Suprapubic skin (tissue), 4 donors: ENCODE data around the gene CTNNA3. TPM values are rescaled to one million over a fixed set of nuclear protein-coding genes. Genes with fewer than 3 reads are reported as not detected.

Experiments
- DNase-seq, 2 donors: peaks; one replicate each; pipeline ENCODE4 v3.0.0-alpha.2; 2019; ENCODE audit warnings: low spot score in 2 of 2
- H3K27ac ChIP-seq: fragments of 200-600 bp; sonication (generic); one replicate; pipeline ENCODE4 v1.5.1; 2019
- H3K27me3 ChIP-seq: fragments of 200-600 bp; sonication (generic); one replicate; pipeline ENCODE4 v1.5.1; 2019
- H3K36me3 ChIP-seq: fragments of 200-600 bp; sonication (generic); one replicate; pipeline ENCODE4 v1.5.1; 2019
- H3K4me1 ChIP-seq: fragments of 200-600 bp; sonication (generic); one replicate; pipeline ENCODE4 v1.5.1; 2019
- H3K4me3 ChIP-seq: fragments of 200-600 bp; sonication (generic); one replicate; pipeline ENCODE4 v1.5.1; 2019; ENCODE audit warnings: mild to moderate bottlenecking
- H3K9me3 ChIP-seq: fragments of 200-600 bp; sonication (generic); one replicate; pipeline ENCODE4 v1.5.1; 2019
- CTCF ChIP-seq, 2 donors: fragments of 200-600 bp in 1 of 2; fragments of 450-650 bp in 1 of 2; sonication (generic) in 1 of 2; IDR thresholded peaks; one replicate each; pipeline ENCODE4 v1.5.1; 2016 to 2019; ENCODE audit warnings: antibody characterized with exemption in 2 of 2, mild to moderate bottlenecking in 1 of 2, moderate library complexity in 1 of 2
- EP300 ChIP-seq: sonication (generic); formaldehyde crosslinking; IDR thresholded peaks from one replicate; pipeline ENCODE4 v1.6.1; 2017; ENCODE audit warnings: antibody characterized with exemption
- POLR2A ChIP-seq, 2 donors: fragments of 450-650 bp; IDR thresholded peaks; one replicate each; pipeline ENCODE4 v1.6.1; 2017; ENCODE audit warnings: antibody characterized with exemption in 2 of 2, mild to moderate bottlenecking in 2 of 2, moderate library complexity in 2 of 2
- POLR2AphosphoS5 ChIP-seq, 3 donors: sonication (generic); formaldehyde crosslinking; IDR thresholded peaks; one replicate each; pipeline ENCODE4 v1.6.1; 2017; ENCODE audit warnings: antibody characterized with exemption in 3 of 3
- WGBS: methylation state at CpG from one replicate; pipeline ENCODE4 v1.1.5; 2018; 5-methylcytosine and 5-hydroxymethylcytosine counted together
- total RNA-seq, 4 donors: library from RNA; depleted of rRNA; stranded (reverse); fragments of >200 nt; gene quantifications; one replicate each; pipeline ENCODE4 v1.1.0, GENCODE V29; 2016

The CTNNA3 gene
- total RNA-seq, 4 donors from 2014 or later: 0.08 to 0.29 (median 0.21) TPM

DNA sequence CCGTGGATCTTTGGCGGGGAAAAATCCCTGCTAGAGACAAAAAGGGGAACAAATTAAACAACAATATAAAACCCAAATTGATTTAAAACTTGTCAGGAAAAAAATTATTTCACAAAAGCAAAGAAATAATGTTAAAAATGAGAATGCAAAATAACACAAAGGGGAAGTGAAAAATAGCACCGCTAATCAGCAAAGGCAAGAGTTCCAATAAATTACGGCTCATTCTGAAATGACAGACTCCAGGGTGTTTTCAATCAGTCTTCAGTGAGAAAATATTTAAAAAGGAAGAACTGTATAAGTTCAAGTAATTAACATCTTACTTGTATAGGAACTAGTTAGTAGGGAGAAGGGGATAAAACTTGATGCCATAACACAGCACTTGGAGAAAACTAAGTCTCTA lies 433.3 kb downstream of the CTNNA3 start:
- Histone ChIP-seq H3K9me3 (no peaks in the 10 kb centered on the region), H3K27ac (no peak overlapping the region), H3K27me3 (no peaks in the 10 kb centered on the region), H3K4me1 (no peaks in the 10 kb centered on the region), H3K36me3 (no peaks in the 10 kb centered on the region), H3K4me3 (no peak overlapping the region)
- no peak for TF ChIP-seq EP300
- TF ChIP-seq CTCF (IDR thresholded peaks at IDR 0.05): no peak
- TF ChIP-seq POLR2A (IDR thresholded peaks at IDR 0.05): no peak
- no peak for TF ChIP-seq POLR2AphosphoS5 (IDR thresholded peaks at IDR 0.05)
- WGBS: 43% methylated on average over 4 of the region's 4 CpGs
- DNase-seq: no peak

GRCh38 chr10:67261300-67261797 lies 434.6 kb downstream of the CTNNA3 start:
- Histone ChIP-seq H3K4me1 (no peaks in the 10 kb centered on the region), H3K27me3 (no peaks in the 10 kb centered on the region), H3K36me3 (no peaks in the 10 kb centered on the region), H3K27ac (no peak overlapping the region), H3K9me3 (no peaks in the 10 kb centered on the region), H3K4me3 (no peak overlapping the region)
- 59% methylated on average over 3 of the region's 3 CpGs for WGBS
- no peak for DNase-seq
- TF ChIP-seq CTCF (IDR thresholded peaks at IDR 0.05): no peak

DNA sequence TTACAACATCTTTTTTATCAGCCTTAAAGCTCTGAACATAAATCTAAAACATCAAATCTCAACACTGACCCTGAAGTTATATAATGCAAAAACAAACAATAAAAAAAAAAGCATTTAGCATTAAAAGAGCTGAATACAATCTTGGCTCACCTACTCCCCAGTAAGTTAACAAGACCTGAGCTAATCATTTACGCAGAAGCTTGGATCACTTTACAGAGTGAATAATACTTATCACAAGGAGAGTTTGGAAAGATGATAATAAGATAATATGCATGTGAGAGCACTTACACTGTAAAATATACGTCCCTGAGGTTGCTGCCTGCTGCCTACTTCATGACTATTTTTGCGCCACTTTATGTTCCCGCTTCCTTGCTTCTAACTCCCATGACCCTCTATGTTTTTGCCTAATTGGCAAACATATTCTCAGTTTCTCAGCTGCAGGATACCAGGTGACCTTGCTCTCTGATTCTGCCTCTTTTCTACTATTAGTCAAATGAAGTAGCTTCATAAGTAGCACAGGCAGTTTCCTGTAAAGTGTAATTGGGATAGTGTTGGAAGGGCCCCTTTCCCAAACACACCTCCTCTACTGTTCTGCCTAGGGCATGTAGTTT lies 436.6 kb downstream of the CTNNA3 start:
- TF ChIP-seq CTCF (IDR thresholded peaks at IDR 0.05) (no peak), EP300 (no peak), POLR2A (IDR thresholded peaks at IDR 0.05) (no peak)
- Histone ChIP-seq H3K4me1 (no peaks in the 10 kb centered on the region), H3K27ac (no peak overlapping the region), H3K36me3 (no peaks in the 10 kb centered on the region), H3K9me3 (no peaks in the 10 kb centered on the region), H3K27me3 (no peaks in the 10 kb centered on the region), H3K4me3 (no peak overlapping the region)
- no peak for DNase-seq
- 69% methylated on average over 4 of the region's 4 CpGs for WGBS

GRCh38 chr10:67257427-67258144 lies 438.4 kb downstream of the CTNNA3 start:
- Histone ChIP-seq H3K4me3 (no peak overlapping the region), H3K9me3 (no peaks in the 10 kb centered on the region), H3K4me1 (no peaks in the 10 kb centered on the region), H3K27me3 (no peaks in the 10 kb centered on the region), H3K27ac (no peak overlapping the region), H3K36me3 (no peaks in the 10 kb centered on the region)
- WGBS: 90% methylated on average over 4 of the region's 4 CpGs
- no peak for TF ChIP-seq CTCF (IDR thresholded peaks at IDR 0.05)
- TF ChIP-seq EP300: no peak
- TF ChIP-seq POLR2A (IDR thresholded peaks at IDR 0.05): no peak
- no peak for TF ChIP-seq POLR2AphosphoS5 (IDR thresholded peaks at IDR 0.05)
- no peak for DNase-seq

GRCh38 chr10:67257018-67257417 lies 439.0 kb downstream of the CTNNA3 start:
- TF ChIP-seq EP300: no peak
- no peak for TF ChIP-seq POLR2A (IDR thresholded peaks at IDR 0.05)
- TF ChIP-seq POLR2AphosphoS5 (IDR thresholded peaks at IDR 0.05): no peak
- no peak for TF ChIP-seq CTCF (IDR thresholded peaks at IDR 0.05)
- 49% methylated on average over 2 of the region's 2 CpGs for WGBS
- no peak for DNase-seq
- H3K27me3 ChIP-seq: no peaks in the 10 kb centered on the region
- H3K36me3 ChIP-seq: no peaks in the 10 kb centered on the region
- no peaks in the 10 kb centered on the region for H3K4me1 ChIP-seq
- H3K9me3 ChIP-seq: no peaks in the 10 kb centered on the region
- no peak overlapping the region for H3K4me3 ChIP-seq
- H3K27ac ChIP-seq: no peak overlapping the region
